GM23338 (cell line): Measurements from ENCODE around the gene SS18. TPM values are rescaled to one million over a fixed set of nuclear protein-coding genes. Genes with fewer than 3 reads are reported as not detected.

ENCODE experiments used
- ATAC-seq: fragments of 200-7000 bp; cut with Tn5 transposase; 3 replicates; pipeline ENCODE4 v1.9.1; 2020
- DNase-seq: peaks from one replicate; pipeline ENCODE4 v3.0.0-alpha.2; 2015; ENCODE audit warnings: low spot score
- H2AFZ ChIP-seq: fragments of 200-600 bp; sonication (generic); 2 replicates; pipeline ENCODE4 v1.8.0; 2016; ENCODE audit warnings: antibody characterized with exemption, mild to moderate bottlenecking, moderate library complexity
- H3F3A ChIP-seq: fragments of 200-600 bp; sonication (generic); replicated peaks from 2 replicates; pipeline ENCODE4 v1.8.0; 2017; ENCODE audit warnings: antibody characterized with exemption, mixed run types, low read depth
- H3K27ac ChIP-seq: fragments of 200-600 bp; sonication (generic); 2 replicates; pipeline ENCODE4 v1.6.1; 2016; ENCODE audit warnings: low read depth
- H3K27me3 ChIP-seq: fragments of 200-600 bp; sonication (generic); 2 replicates; pipeline ENCODE4 v1.8.0; 2016; ENCODE audit warnings: mild to moderate bottlenecking, mixed run types, moderate library complexity; ENCODE audit not compliant: insufficient read depth
- H3K36me3 ChIP-seq: fragments of 200-600 bp; sonication (generic); 2 replicates; pipeline ENCODE4 v1.8.0; 2016; ENCODE audit warnings: mild to moderate bottlenecking; ENCODE audit not compliant: insufficient read depth
- H3K4me1 ChIP-seq: fragments of 200-600 bp; sonication (generic); 2 replicates; pipeline ENCODE4 v1.8.0; 2016; ENCODE audit warnings: mild to moderate bottlenecking, moderate library complexity; ENCODE audit not compliant: insufficient read depth
- H3K4me2 ChIP-seq: fragments of 200-600 bp; sonication (generic); 2 replicates; pipeline ENCODE4 v1.7.1; 2017; ENCODE audit warnings: mixed run types
- H3K4me3 ChIP-seq: fragments of 200-600 bp; sonication (generic); 2 replicates; pipeline ENCODE4 v1.6.1; 2016; ENCODE audit warnings: mixed run types
- H3K79me2 ChIP-seq: fragments of 200-600 bp; sonication (generic); replicated peaks from 2 replicates; pipeline ENCODE4 v1.8.0; 2017; ENCODE audit warnings: mild to moderate bottlenecking; ENCODE audit not compliant: insufficient read depth
- H3K9me2 ChIP-seq: fragments of 200-600 bp; sonication (generic); 2 replicates; pipeline ENCODE4 v1.8.0; 2017; ENCODE audit not compliant: insufficient read depth
- H4K20me1 ChIP-seq: fragments of 200-600 bp; sonication (generic); replicated peaks from 2 replicates; pipeline ENCODE4 v1.8.0; 2017; ENCODE audit warnings: mild to moderate bottlenecking; ENCODE audit not compliant: insufficient read depth
- H3K27ac Mint-ChIP-seq: 2 replicates; pipeline ENCODE4 v1.8.0; 2020; ENCODE audit warnings: inconsistent platforms, mild to moderate bottlenecking, moderate library complexity, mixed read lengths
- H3K27me3 Mint-ChIP-seq: 3 replicates; pipeline ENCODE4 v1.8.0; 2022; ENCODE audit warnings: low read depth, mild to moderate bottlenecking, moderate library complexity, mixed read lengths, inconsistent platforms; ENCODE audit not compliant: insufficient read depth, poor library complexity
- H3K36me3 Mint-ChIP-seq: 3 replicates; pipeline ENCODE4 v1.8.0; 2021; ENCODE audit warnings: low read depth, mild to moderate bottlenecking, inconsistent platforms, moderate library complexity, mixed read lengths
- H3K4me1 Mint-ChIP-seq: 3 replicates; pipeline ENCODE4 v1.8.0; 2020; ENCODE audit warnings: mild to moderate bottlenecking, inconsistent platforms, mixed read lengths
- H3K4me3 Mint-ChIP-seq: 3 replicates; pipeline ENCODE4 v1.8.0; 2021; ENCODE audit warnings: moderate library complexity, mild to moderate bottlenecking, inconsistent platforms, mixed read lengths
- H3K9me3 Mint-ChIP-seq: 3 replicates; pipeline ENCODE4 v1.8.0; 2020; ENCODE audit warnings: moderate library complexity, mild to moderate bottlenecking, inconsistent platforms, mixed read lengths
- EZH2 ChIP-seq: fragments of 200-600 bp; sonication (generic); IDR thresholded peaks from one replicate; pipeline ENCODE4 v1.8.0; 2017; ENCODE audit warnings: antibody characterized with exemption, mild to moderate bottlenecking, low read depth; ENCODE audit not compliant: unreplicated experiment
- POLR2AphosphoS5 ChIP-seq: IDR thresholded peaks from 2 replicates; pipeline ENCODE4 v1.6.1; 2016; ENCODE audit warnings: antibody characterized with exemption, low read depth
- STAT1 ChIP-seq: IDR thresholded peaks from one replicate; pipeline ENCODE4 v1.6.1; 2016; ENCODE audit warnings: antibody characterized with exemption; ENCODE audit not compliant: unreplicated experiment
- ZNF114 ChIP-seq: fragments of 250-450 bp; sonication (Bioruptor Pico); IDR thresholded peaks from 2 replicates; pipeline ENCODE4 v1.5.0; 2020; ENCODE audit warnings: mild to moderate bottlenecking, moderate library complexity
- ZNF331 ChIP-seq: fragments of 250-450 bp; sonication (Bioruptor Pico); IDR thresholded peaks from 2 replicates; pipeline ENCODE4 v1.5.0; 2020; ENCODE audit warnings: low read depth, mild to moderate bottlenecking, moderate library complexity
- polyA plus RNA-seq: library from polyadenylated mRNA; unstranded; fragments of >200 nt; fragmentation: Nextera tagmentation; extraction: Ambion mirVana; gene quantifications from 2 replicates; pipeline ENCODE4 v1.2.1, GENCODE V29; 2016
- total RNA-seq: library from RNA; depleted of rRNA; stranded (reverse); fragments of >200 nt; shearing (Covaris generic); gene quantifications from 2 replicates; pipeline ENCODE4 v1.2.3, GENCODE V29; 2014
- TF ChIP-seq, protein P1 (sequence below): IDR thresholded peaks from one replicate; pipeline ENCODE4 v1.6.1; 2018; ENCODE audit warnings: antibody characterized with exemption; ENCODE audit not compliant: unreplicated experiment
- TF ChIP-seq, protein P2 (sequence below): IDR thresholded peaks from 2 replicates; pipeline ENCODE4 v1.6.1; 2016; ENCODE audit warnings: antibody characterized with exemption
- TF ChIP-seq, protein P3 (sequence below): fragments of 250-450 bp; sonication (Bioruptor Pico); IDR thresholded peaks from 2 replicates; pipeline ENCODE4 v1.5.0; 2020; ENCODE audit warnings: mild to moderate bottlenecking, moderate library complexity

The SS18 gene
- total and polyA plus RNA-seq, 2 experiments from 2014 or later, result 41.3 to 148 TPM

DNA sequence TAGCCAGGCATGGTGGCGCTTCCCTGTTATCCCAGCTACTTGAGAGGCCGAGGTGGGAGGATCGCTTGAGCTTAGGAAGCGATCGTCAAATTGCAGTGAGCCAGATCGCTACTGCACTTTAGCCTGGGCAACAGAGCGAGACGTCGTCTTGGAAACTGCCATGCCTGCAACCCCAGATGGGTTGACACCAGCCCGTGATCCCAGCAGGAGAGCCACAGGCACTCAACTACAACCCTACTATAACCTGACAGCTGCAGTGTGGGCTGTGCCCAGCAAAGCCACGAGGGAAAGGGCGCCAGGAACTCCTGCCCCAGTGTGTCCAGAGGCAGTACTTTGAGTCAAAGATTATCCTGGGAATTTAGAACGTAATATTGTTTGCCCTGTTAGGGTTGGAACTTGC, 85.6 kb downstream of the SS18 start:
- no peaks in the 10 kb centered on the region for H4K20me1 ChIP-seq
- H3K4me3 ChIP-seq, result no peak overlapping the region
- Mint-ChIP-seq H3K36me3 (no peaks in the 10 kb centered on the region), H3K4me1 (no peaks in the 10 kb centered on the region), H3K27me3 (no peaks in the 10 kb centered on the region), H3K27ac (no peak overlapping the region), H3K4me3 (no peak overlapping the region), H3K9me3 (no peaks in the 10 kb centered on the region)
- H2AFZ ChIP-seq, result no peak overlapping the region
- H3K36me3 ChIP-seq, result no peaks in the 10 kb centered on the region
- no peak overlapping the region for H3K4me2 ChIP-seq
- ATAC-seq (no peak), DNase-seq (no peak)
- no peak overlapping the region for H3K27ac ChIP-seq
- no peaks in the 10 kb centered on the region for H3F3A ChIP-seq
- no peaks in the 10 kb centered on the region for H3K27me3 ChIP-seq
- H3K4me1 ChIP-seq, result 0 out of 2 replicates have a peak, but pooled peaks cover 3% of the 10 kb centered on the region
- no peaks in the 10 kb centered on the region for H3K79me2 ChIP-seq
- no peak for TF ChIP-seq ZNF331 (CRISPR knock-in tag)
- TF ChIP-seq STAT1, result no peak
- TF ChIP-seq, protein P1, sequence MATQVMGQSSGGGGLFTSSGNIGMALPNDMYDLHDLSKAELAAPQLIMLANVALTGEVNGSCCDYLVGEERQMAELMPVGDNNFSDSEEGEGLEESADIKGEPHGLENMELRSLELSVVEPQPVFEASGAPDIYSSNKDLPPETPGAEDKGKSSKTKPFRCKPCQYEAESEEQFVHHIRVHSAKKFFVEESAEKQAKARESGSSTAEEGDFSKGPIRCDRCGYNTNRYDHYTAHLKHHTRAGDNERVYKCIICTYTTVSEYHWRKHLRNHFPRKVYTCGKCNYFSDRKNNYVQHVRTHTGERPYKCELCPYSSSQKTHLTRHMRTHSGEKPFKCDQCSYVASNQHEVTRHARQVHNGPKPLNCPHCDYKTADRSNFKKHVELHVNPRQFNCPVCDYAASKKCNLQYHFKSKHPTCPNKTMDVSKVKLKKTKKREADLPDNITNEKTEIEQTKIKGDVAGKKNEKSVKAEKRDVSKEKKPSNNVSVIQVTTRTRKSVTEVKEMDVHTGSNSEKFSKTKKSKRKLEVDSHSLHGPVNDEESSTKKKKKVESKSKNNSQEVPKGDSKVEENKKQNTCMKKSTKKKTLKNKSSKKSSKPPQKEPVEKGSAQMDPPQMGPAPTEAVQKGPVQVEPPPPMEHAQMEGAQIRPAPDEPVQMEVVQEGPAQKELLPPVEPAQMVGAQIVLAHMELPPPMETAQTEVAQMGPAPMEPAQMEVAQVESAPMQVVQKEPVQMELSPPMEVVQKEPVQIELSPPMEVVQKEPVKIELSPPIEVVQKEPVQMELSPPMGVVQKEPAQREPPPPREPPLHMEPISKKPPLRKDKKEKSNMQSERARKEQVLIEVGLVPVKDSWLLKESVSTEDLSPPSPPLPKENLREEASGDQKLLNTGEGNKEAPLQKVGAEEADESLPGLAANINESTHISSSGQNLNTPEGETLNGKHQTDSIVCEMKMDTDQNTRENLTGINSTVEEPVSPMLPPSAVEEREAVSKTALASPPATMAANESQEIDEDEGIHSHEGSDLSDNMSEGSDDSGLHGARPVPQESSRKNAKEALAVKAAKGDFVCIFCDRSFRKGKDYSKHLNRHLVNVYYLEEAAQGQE, result no peak
- TF ChIP-seq POLR2AphosphoS5, result no peak
- no peak for TF ChIP-seq EZH2
- TF ChIP-seq, protein P2, sequence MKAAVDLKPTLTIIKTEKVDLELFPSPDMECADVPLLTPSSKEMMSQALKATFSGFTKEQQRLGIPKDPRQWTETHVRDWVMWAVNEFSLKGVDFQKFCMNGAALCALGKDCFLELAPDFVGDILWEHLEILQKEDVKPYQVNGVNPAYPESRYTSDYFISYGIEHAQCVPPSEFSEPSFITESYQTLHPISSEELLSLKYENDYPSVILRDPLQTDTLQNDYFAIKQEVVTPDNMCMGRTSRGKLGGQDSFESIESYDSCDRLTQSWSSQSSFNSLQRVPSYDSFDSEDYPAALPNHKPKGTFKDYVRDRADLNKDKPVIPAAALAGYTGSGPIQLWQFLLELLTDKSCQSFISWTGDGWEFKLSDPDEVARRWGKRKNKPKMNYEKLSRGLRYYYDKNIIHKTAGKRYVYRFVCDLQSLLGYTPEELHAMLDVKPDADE, result no peak
- TF ChIP-seq, protein P3, sequence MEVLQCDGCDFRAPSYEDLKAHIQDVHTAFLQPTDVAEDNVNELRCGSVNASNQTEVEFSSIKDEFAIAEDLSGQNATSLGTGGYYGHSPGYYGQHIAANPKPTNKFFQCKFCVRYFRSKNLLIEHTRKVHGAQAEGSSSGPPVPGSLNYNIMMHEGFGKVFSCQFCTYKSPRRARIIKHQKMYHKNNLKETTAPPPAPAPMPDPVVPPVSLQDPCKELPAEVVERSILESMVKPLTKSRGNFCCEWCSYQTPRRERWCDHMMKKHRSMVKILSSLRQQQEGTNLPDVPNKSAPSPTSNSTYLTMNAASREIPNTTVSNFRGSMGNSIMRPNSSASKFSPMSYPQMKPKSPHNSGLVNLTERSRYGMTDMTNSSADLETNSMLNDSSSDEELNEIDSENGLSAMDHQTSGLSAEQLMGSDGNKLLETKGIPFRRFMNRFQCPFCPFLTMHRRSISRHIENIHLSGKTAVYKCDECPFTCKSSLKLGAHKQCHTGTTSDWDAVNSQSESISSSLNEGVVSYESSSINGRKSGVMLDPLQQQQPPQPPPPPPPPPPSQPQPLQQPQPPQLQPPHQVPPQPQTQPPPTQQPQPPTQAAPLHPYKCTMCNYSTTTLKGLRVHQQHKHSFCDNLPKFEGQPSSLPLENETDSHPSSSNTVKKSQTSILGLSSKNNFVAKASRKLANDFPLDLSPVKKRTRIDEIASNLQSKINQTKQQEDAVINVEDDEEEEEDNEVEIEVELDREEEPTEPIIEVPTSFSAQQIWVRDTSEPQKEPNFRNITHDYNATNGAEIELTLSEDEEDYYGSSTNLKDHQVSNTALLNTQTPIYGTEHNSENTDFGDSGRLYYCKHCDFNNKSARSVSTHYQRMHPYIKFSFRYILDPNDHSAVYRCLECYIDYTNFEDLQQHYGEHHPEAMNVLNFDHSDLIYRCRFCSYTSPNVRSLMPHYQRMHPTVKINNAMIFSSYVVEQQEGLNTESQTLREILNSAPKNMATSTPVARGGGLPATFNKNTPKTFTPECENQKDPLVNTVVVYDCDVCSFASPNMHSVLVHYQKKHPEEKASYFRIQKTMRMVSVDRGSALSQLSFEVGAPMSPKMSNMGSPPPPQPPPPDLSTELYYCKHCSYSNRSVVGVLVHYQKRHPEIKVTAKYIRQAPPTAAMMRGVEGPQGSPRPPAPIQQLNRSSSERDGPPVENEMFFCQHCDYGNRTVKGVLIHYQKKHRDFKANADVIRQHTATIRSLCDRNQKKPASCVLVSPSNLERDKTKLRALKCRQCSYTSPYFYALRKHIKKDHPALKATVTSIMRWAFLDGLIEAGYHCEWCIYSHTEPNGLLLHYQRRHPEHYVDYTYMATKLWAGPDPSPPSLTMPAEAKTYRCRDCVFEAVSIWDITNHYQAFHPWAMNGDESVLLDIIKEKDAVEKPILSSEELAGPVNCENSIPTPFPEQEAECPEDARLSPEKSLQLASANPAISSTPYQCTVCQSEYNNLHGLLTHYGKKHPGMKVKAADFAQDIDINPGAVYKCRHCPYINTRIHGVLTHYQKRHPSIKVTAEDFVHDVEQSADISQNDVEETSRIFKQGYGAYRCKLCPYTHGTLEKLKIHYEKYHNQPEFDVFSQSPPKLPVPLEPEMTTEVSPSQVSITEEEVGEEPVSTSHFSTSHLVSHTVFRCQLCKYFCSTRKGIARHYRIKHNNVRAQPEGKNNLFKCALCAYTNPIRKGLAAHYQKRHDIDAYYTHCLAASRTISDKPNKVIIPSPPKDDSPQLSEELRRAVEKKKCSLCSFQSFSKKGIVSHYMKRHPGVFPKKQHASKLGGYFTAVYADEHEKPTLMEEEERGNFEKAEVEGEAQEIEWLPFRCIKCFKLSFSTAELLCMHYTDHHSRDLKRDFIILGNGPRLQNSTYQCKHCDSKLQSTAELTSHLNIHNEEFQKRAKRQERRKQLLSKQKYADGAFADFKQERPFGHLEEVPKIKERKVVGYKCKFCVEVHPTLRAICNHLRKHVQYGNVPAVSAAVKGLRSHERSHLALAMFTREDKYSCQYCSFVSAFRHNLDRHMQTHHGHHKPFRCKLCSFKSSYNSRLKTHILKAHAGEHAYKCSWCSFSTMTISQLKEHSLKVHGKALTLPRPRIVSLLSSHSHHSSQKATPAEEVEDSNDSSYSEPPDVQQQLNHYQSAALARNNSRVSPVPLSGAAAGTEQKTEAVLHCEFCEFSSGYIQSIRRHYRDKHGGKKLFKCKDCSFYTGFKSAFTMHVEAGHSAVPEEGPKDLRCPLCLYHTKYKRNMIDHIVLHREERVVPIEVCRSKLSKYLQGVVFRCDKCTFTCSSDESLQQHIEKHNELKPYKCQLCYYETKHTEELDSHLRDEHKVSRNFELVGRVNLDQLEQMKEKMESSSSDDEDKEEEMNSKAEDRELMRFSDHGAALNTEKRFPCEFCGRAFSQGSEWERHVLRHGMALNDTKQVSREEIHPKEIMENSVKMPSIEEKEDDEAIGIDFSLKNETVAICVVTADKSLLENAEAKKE (CRISPR knock-in tag), result no peak
- no peak for TF ChIP-seq ZNF114 (CRISPR knock-in tag)
- no peaks in the 10 kb centered on the region for H3K9me2 ChIP-seq
